HEK293T (cell line): ENCODE data around the gene RASGEF1B.

Experiments used
- CTCF ChIA-PET: fragments of 350-600 bp; formaldehyde crosslinking; extraction: SDS; loops from one replicate; lab custom pipeline; 2021; ENCODE audit warnings: antibody characterized with exemption, inconsistent platforms; lab: Yijun Ruan, JAX
- POLR2A ChIA-PET: fragments of 350-600 bp; formaldehyde crosslinking; extraction: SDS; loops from one replicate; lab custom pipeline; 2020; ENCODE audit warnings: antibody characterized with exemption, inconsistent platforms; lab: Yijun Ruan, JAX
- DNase-seq: peaks from one replicate; pipeline ENCODE4 v3.0.0; 2012; ENCODE audit warnings: mixed read lengths; ENCODE audit errors: extremely low spot score
- ARNT ChIP-seq: fragments of 450-650 bp; IDR thresholded peaks from 2 replicates; pipeline ENCODE4 v1.6.1; 2017; ENCODE audit warnings: mild to moderate bottlenecking
- BHLHE40 ChIP-seq: fragments of 450-650 bp; IDR thresholded peaks from 2 replicates; pipeline ENCODE4 v1.6.1; 2016; ENCODE audit warnings: mild to moderate bottlenecking, moderate library complexity, borderline replicate concordance
- CTBP1 ChIP-seq: fragments of 450-650 bp; IDR thresholded peaks from 2 replicates; pipeline ENCODE4 v1.6.1; 2016; ENCODE audit warnings: borderline replicate concordance
- ELF4 ChIP-seq: fragments of 450-650 bp; IDR thresholded peaks from 2 replicates; pipeline ENCODE4 v1.6.1; 2017; ENCODE audit warnings: antibody characterized with exemption
- FOXA1 ChIP-seq: fragments of 450-650 bp; IDR thresholded peaks from 2 replicates; pipeline ENCODE4 v1.6.1; 2016; ENCODE audit warnings: mild to moderate bottlenecking
- FOXK2 ChIP-seq: fragments of 450-650 bp; IDR thresholded peaks from 2 replicates; pipeline ENCODE4 v1.6.1; 2016; ENCODE audit warnings: mild to moderate bottlenecking
- FOXM1 ChIP-seq: fragments of 450-650 bp; IDR thresholded peaks from 2 replicates; pipeline ENCODE4 v1.6.1; 2017; ENCODE audit warnings: mild to moderate bottlenecking, borderline replicate concordance
- HDGF ChIP-seq: fragments of 450-650 bp; IDR thresholded peaks from 2 replicates; pipeline ENCODE4 v1.6.1; 2017; ENCODE audit warnings: antibody characterized with exemption, borderline replicate concordance
- L3MBTL2 ChIP-seq: fragments of 450-650 bp; conservative IDR thresholded peaks from 2 replicates; pipeline ENCODE4 v1.6.1; 2016; ENCODE audit warnings: mild to moderate bottlenecking
- LEF1 ChIP-seq: fragments of 450-650 bp; IDR thresholded peaks from 2 replicates; pipeline ENCODE4 v1.6.1; 2017; ENCODE audit warnings: mild to moderate bottlenecking, borderline replicate concordance
- NFRKB ChIP-seq: fragments of 450-650 bp; IDR thresholded peaks from 2 replicates; pipeline ENCODE4 v1.6.1; 2016; ENCODE audit warnings: mild to moderate bottlenecking, moderate library complexity
- PKNOX1 ChIP-seq: fragments of 450-650 bp; IDR thresholded peaks from 2 replicates; pipeline ENCODE4 v1.6.1; 2016
- SP1 ChIP-seq: fragments of 450-650 bp; IDR thresholded peaks from 2 replicates; pipeline ENCODE4 v1.6.1; 2017
- SUZ12 ChIP-seq: fragments of 450-650 bp; IDR thresholded peaks from 2 replicates; pipeline ENCODE4 v1.6.1; 2016; ENCODE audit warnings: mild to moderate bottlenecking
- TARDBP ChIP-seq: fragments of 450-650 bp; IDR thresholded peaks from 2 replicates; pipeline ENCODE4 v1.6.1; 2016
- ZNF384 ChIP-seq: fragments of 450-650 bp; IDR thresholded peaks from 2 replicates; pipeline ENCODE4 v1.6.1; 2016

The RASGEF1B gene

GRCh38 chr4:81405900-81406401, 65.8 kb downstream of the RASGEF1B start:
- CTCF ChIA-PET = interaction anchor here (0.9 to 1.4 kb wide), 2 partner anchors 542 to 863 kb away, joined by 3 to 5 read pairs; no protein-coding TSS in a partner anchor
- TF ChIP-seq FOXK2 (no peak), L3MBTL2 (no peak), ARNT (no peak), BHLHE40 (no peak), NFRKB (no peak), TARDBP (no peak), PKNOX1 (no peak), HDGF (no peak), SUZ12 (no peak), LEF1 (no peak), FOXM1 (no peak), CTBP1 (no peak), FOXA1 (no peak), ZNF384 (no peak), ELF4 (no peak), SP1 (no peak)
- peak; percentile 60 for DNase-seq
- POLR2A ChIA-PET = no interaction called here

GRCh38 chr4:81404741-81405140, 67.0 kb downstream of the RASGEF1B start:
- ChIA-PET POLR2A (no interaction called here), CTCF (no interaction called here)
- no peak for DNase-seq
- TF ChIP-seq NFRKB = no peak
- no peak for TF ChIP-seq ELF4
- no peak for TF ChIP-seq FOXM1

GRCh38 chr4:81404294-81404693, 67.4 kb downstream of the RASGEF1B start:
- POLR2A ChIA-PET = no interaction called here
- CTCF ChIA-PET = no interaction called here
- no peak for TF ChIP-seq ARNT
- no peak for TF ChIP-seq LEF1
- TF ChIP-seq FOXK2 = no peak
- TF ChIP-seq PKNOX1 = no peak
- no peak for TF ChIP-seq HDGF
- peak; percentile 25 for DNase-seq

- POLR2A ChIA-PET = no interaction called here
- CTCF ChIA-PET = interaction anchor here (0.6 to 1.2 kb wide), 3 partner anchors 450 to 869 kb away, joined by 3 to 7 read pairs (median 3); no protein-coding TSS in a partner anchor
- TF ChIP-seq FOXA1 (no peak), L3MBTL2 (no peak), FOXK2 (no peak), FOXM1 (no peak), NFRKB (no peak), BHLHE40 (no peak), SUZ12 (no peak), ZNF384 (no peak), TARDBP (no peak), ELF4 (no peak), PKNOX1 (no peak)
Observed at GRCh38 chr4:81399306-81400086, 72.2 kb downstream of the RASGEF1B start.

GRCh38 chr4:81398379-81398778, 73.3 kb downstream of the RASGEF1B start:
- DNase-seq = no peak
- CTCF ChIA-PET = no interaction called here
- POLR2A ChIA-PET = no interaction called here
- TF ChIP-seq FOXM1 = no peak
- TF ChIP-seq ZNF384 = no peak
- no peak for TF ChIP-seq BHLHE40
- no peak for TF ChIP-seq FOXK2
- TF ChIP-seq ELF4 = no peak
- no peak for TF ChIP-seq SP1
- no peak for TF ChIP-seq CTBP1
- TF ChIP-seq NFRKB = no peak
- no peak for TF ChIP-seq ARNT
- no peak for TF ChIP-seq L3MBTL2
- TF ChIP-seq FOXA1 = no peak
- TF ChIP-seq TARDBP = no peak
- no peak for TF ChIP-seq PKNOX1
- no peak for TF ChIP-seq LEF1
- no peak for TF ChIP-seq HDGF
- TF ChIP-seq SUZ12 = no peak

More at GRCh38 chr4:81399306-81400086, 72.2 kb downstream of the RASGEF1B start:
- DNase-seq = no peak

GRCh38 chr4:81397635-81398034, 74.1 kb downstream of the RASGEF1B start:
- CTCF ChIA-PET = no interaction called here
- TF ChIP-seq SUZ12 (no peak), FOXM1 (no peak), BHLHE40 (no peak), ZNF384 (no peak), NFRKB (no peak), SP1 (no peak), FOXA1 (no peak), FOXK2 (no peak), HDGF (no peak), TARDBP (no peak), L3MBTL2 (no peak), ELF4 (no peak), ARNT (no peak), CTBP1 (no peak), LEF1 (no peak), PKNOX1 (no peak)
- DNase-seq = no peak
- POLR2A ChIA-PET = no interaction called here
